HEK293 (cell line): ENCODE measurements around the gene COL5A3.
A peak's percentile ranks its signal among the peaks of the same experiment; 100 is the strongest.

ENCODE experiments used
- BCL11A ChIP-seq: fragments of 450-650 bp; formaldehyde crosslinking; IDR thresholded peaks from 2 replicates; pipeline ENCODE4 v1.5.1; 2016; ENCODE audit warnings: low read depth, missing biosample characterization, missing genetic modification characterization
- FEZF1 ChIP-seq: fragments of 450-650 bp; formaldehyde crosslinking; IDR thresholded peaks from 2 replicates; pipeline ENCODE4 v1.5.1; 2016; ENCODE audit warnings: missing biosample characterization, missing genetic modification characterization
- GLIS2 ChIP-seq: fragments of 450-650 bp; formaldehyde crosslinking; IDR thresholded peaks from 2 replicates; pipeline ENCODE4 v1.5.1; 2016; ENCODE audit warnings: missing biosample characterization, missing genetic modification characterization
- HOXD13 ChIP-seq: sonication (generic); formaldehyde crosslinking; IDR thresholded peaks from 2 replicates; pipeline ENCODE4 v1.8.0; 2022; ENCODE audit warnings: missing genetic modification reagents, borderline replicate concordance
- KLF7 ChIP-seq: fragments of 450-650 bp; formaldehyde crosslinking; IDR thresholded peaks from 2 replicates; pipeline ENCODE4 v1.5.1; 2016; ENCODE audit warnings: missing biosample characterization, missing genetic modification characterization, borderline replicate concordance
- KLF9 ChIP-seq: fragments of 450-650 bp; formaldehyde crosslinking; IDR thresholded peaks from 2 replicates; pipeline ENCODE4 v1.5.1; 2016; ENCODE audit warnings: missing biosample characterization, missing genetic modification characterization, low read depth
- MYNN ChIP-seq: fragments of 450-650 bp; formaldehyde crosslinking; IDR thresholded peaks from 2 replicates; pipeline ENCODE4 v1.5.1; 2016; ENCODE audit warnings: missing biosample characterization, missing genetic modification characterization, borderline replicate concordance
- OSR2 ChIP-seq: fragments of 450-650 bp; formaldehyde crosslinking; IDR thresholded peaks from 2 replicates; pipeline ENCODE4 v1.5.1; 2016; ENCODE audit warnings: missing biosample characterization, missing genetic modification characterization
- SALL2 ChIP-seq: fragments of 450-650 bp; formaldehyde crosslinking; IDR thresholded peaks from 2 replicates; pipeline ENCODE4 v1.5.0; 2017; ENCODE audit warnings: missing biosample characterization, mild to moderate bottlenecking, missing genetic modification characterization, borderline replicate concordance
- SETDB1 ChIP-seq: IDR thresholded peaks from one replicate; pipeline ENCODE4 v1.6.1; 2017; ENCODE audit warnings: mild to moderate bottlenecking, low read length, moderate library complexity, mixed read lengths; ENCODE audit not compliant: insufficient read length
- WT1 ChIP-seq: fragments of 450-650 bp; formaldehyde crosslinking; IDR thresholded peaks from 2 replicates; pipeline ENCODE4 v1.5.1; 2016; ENCODE audit warnings: missing biosample characterization, missing genetic modification characterization
- ZBTB1 ChIP-seq: fragments of 450-650 bp; formaldehyde crosslinking; IDR thresholded peaks from 2 replicates; pipeline ENCODE4 v1.5.1; 2016; ENCODE audit warnings: missing biosample characterization, missing genetic modification characterization
- ZNF214 ChIP-seq: fragments of 450-650 bp; formaldehyde crosslinking; IDR thresholded peaks from 2 replicates; pipeline ENCODE4 v1.5.1; 2017; ENCODE audit warnings: missing biosample characterization, mild to moderate bottlenecking, missing genetic modification characterization, borderline replicate concordance
- ZNF274 ChIP-seq, 2 experiments: fragments of 200-500 bp in 1 of 2; fragments of 450-650 bp in 1 of 2; sonication (Bioruptor generic) in 1 of 2; formaldehyde crosslinking in 1 of 2; IDR thresholded peaks; 2 replicates each; pipeline versions ENCODE4 v1.5.1 to v1.6.1; 2014 to 2016; ENCODE audit warnings: borderline replicate concordance in 1 of 2, inconsistent platforms in 1 of 2, low read length in 1 of 2, missing biosample characterization in 1 of 2, missing genetic modification characterization in 1 of 2
- ZNF292 ChIP-seq: fragments of 450-650 bp; formaldehyde crosslinking; IDR thresholded peaks from 2 replicates; pipeline ENCODE4 v1.5.1; 2016; ENCODE audit warnings: low read depth, missing biosample characterization, missing genetic modification characterization, borderline replicate concordance
- ZNF335 ChIP-seq: fragments of 450-650 bp; formaldehyde crosslinking; conservative IDR thresholded peaks from 2 replicates; pipeline ENCODE4 v1.5.1; 2016; ENCODE audit warnings: missing biosample characterization, missing genetic modification characterization
- ZNF404 ChIP-seq: fragments of 450-650 bp; formaldehyde crosslinking; IDR thresholded peaks from 2 replicates; pipeline ENCODE4 v1.5.1; 2017; ENCODE audit warnings: missing biosample characterization, missing genetic modification characterization
- ZNF549 ChIP-seq: fragments of 450-650 bp; IDR thresholded peaks from 2 replicates; pipeline ENCODE4 v1.5.1; 2018; ENCODE audit warnings: missing biosample characterization, missing genetic modification characterization, mild to moderate bottlenecking, inconsistent platforms, moderate library complexity
- ZNF596 ChIP-seq: fragments of 450-650 bp; IDR thresholded peaks from 2 replicates; pipeline ENCODE4 v1.5.0; 2018; ENCODE audit warnings: missing biosample characterization, mild to moderate bottlenecking, missing genetic modification characterization, moderate library complexity
- ZNF610 ChIP-seq: fragments of 450-650 bp; formaldehyde crosslinking; IDR thresholded peaks from 2 replicates; pipeline ENCODE4 v1.5.1; 2016; ENCODE audit warnings: missing biosample characterization, missing genetic modification characterization, borderline replicate concordance
- ZNF785 ChIP-seq: fragments of 450-650 bp; formaldehyde crosslinking; IDR thresholded peaks from 2 replicates; pipeline ENCODE4 v1.5.1; 2016; ENCODE audit warnings: missing biosample characterization, missing genetic modification characterization
- ZNF791 ChIP-seq: fragments of 450-650 bp; formaldehyde crosslinking; IDR thresholded peaks from 2 replicates; pipeline ENCODE4 v1.5.1; 2016; ENCODE audit warnings: missing biosample characterization, missing genetic modification characterization
- TF ChIP-seq, protein P1 (sequence below): fragments of 450-650 bp; formaldehyde crosslinking; IDR thresholded peaks from 2 replicates; pipeline ENCODE4 v1.5.1; 2016; ENCODE audit warnings: missing biosample characterization, missing genetic modification characterization
- TF ChIP-seq, protein P2 (sequence below): fragments of 450-650 bp; formaldehyde crosslinking; optimal IDR thresholded peaks from 2 replicates; pipeline ENCODE3; 2016; ENCODE audit warnings: missing biosample characterization, mild to moderate bottlenecking, missing genetic modification characterization
- TF ChIP-seq, protein P3 (sequence below): fragments of 450-650 bp; IDR thresholded peaks from 2 replicates; pipeline ENCODE4 v1.5.1; 2018; ENCODE audit warnings: missing biosample characterization, mild to moderate bottlenecking, missing genetic modification characterization
- TF ChIP-seq, protein P4 (sequence below): fragments of 450-650 bp; formaldehyde crosslinking; conservative IDR thresholded peaks from 2 replicates; pipeline ENCODE4 v1.5.1; 2016; ENCODE audit warnings: low read depth, missing biosample characterization, missing genetic modification characterization
- TF ChIP-seq, protein P5 (sequence below): fragments of 450-650 bp; formaldehyde crosslinking; IDR thresholded peaks from 2 replicates; pipeline ENCODE4 v1.5.1; 2017; ENCODE audit warnings: missing biosample characterization, missing genetic modification characterization

The COL5A3 gene

DNA sequence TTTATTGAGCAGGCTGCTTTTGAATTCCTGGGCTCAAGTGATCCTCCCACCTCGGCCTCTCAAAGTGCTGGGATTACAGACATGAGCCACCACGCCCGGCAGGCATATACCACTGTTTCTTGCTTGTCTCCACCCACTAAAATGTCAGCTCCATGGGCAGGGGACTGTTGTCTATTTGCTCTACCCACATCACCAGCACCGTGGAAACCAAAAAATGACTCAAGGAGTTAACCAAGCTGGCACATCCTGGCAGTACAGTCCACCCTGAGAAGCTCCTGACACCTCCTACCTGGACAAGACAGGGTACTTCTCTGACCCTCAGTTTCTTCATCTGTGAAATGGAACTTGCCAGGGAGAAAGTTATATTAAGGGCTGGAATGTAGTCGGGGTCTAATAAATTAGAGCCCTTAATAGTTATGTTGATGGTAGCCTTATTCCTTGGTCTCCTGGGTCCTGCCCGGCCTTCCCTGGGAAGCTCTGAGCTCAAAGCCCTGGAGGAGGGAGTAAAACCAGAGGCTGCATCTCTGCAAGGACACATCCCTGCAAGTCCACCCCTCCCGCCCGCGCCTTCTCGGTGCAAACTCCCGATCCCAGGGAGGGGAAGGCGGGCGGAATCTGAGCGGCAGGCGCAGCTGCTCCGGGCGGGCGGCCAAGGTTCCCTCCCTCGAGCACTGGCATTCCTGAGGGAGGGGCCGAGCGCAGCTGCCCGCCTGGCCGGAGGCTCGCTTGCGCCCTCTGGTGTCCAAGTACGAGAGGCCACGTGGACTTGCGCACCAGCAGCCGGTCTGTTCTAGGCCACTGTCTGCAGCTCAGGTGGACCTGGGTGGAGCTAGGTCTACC is 17.1 kb upstream of the COL5A3 start (continued):
- no peak for TF ChIP-seq ZNF274 (IDR thresholded peaks at IDR 0.05; ENCODE audit: low read length)
- no peak for TF ChIP-seq ZNF274 (tag by site-specific recombination; IDR thresholded peaks at IDR 0.05; ENCODE audit: borderline replicate concordance)
- no peak; the same call in 1 of the 2 replicates for TF ChIP-seq ZNF292
- TF ChIP-seq ZNF610, result peak; percentile 98
- peak; percentile 58; the same call in 1 of the 2 replicates for TF ChIP-seq BCL11A
- no peak for TF ChIP-seq SETDB1
- TF ChIP-seq MYNN (tag by site-specific recombination), result no peak
- no peak for TF ChIP-seq ZNF596 (tag by site-specific recombination)
- TF ChIP-seq ZNF549 (tag by site-specific recombination), result no peak
- TF ChIP-seq, protein P1, sequence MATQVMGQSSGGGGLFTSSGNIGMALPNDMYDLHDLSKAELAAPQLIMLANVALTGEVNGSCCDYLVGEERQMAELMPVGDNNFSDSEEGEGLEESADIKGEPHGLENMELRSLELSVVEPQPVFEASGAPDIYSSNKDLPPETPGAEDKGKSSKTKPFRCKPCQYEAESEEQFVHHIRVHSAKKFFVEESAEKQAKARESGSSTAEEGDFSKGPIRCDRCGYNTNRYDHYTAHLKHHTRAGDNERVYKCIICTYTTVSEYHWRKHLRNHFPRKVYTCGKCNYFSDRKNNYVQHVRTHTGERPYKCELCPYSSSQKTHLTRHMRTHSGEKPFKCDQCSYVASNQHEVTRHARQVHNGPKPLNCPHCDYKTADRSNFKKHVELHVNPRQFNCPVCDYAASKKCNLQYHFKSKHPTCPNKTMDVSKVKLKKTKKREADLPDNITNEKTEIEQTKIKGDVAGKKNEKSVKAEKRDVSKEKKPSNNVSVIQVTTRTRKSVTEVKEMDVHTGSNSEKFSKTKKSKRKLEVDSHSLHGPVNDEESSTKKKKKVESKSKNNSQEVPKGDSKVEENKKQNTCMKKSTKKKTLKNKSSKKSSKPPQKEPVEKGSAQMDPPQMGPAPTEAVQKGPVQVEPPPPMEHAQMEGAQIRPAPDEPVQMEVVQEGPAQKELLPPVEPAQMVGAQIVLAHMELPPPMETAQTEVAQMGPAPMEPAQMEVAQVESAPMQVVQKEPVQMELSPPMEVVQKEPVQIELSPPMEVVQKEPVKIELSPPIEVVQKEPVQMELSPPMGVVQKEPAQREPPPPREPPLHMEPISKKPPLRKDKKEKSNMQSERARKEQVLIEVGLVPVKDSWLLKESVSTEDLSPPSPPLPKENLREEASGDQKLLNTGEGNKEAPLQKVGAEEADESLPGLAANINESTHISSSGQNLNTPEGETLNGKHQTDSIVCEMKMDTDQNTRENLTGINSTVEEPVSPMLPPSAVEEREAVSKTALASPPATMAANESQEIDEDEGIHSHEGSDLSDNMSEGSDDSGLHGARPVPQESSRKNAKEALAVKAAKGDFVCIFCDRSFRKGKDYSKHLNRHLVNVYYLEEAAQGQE (tag by site-specific recombination), result no peak
- TF ChIP-seq ZNF335 (tag by site-specific recombination), result no peak
- TF ChIP-seq ZNF404, result no peak
- 0 out of 2 replicates have a peak, but pooled peaks have one; percentile 73 for TF ChIP-seq KLF7 (tag by site-specific recombination)
- no peak for TF ChIP-seq HOXD13 (CRISPR knock-in tag)
- no peak for TF ChIP-seq ZNF214
- TF ChIP-seq, protein P2, sequence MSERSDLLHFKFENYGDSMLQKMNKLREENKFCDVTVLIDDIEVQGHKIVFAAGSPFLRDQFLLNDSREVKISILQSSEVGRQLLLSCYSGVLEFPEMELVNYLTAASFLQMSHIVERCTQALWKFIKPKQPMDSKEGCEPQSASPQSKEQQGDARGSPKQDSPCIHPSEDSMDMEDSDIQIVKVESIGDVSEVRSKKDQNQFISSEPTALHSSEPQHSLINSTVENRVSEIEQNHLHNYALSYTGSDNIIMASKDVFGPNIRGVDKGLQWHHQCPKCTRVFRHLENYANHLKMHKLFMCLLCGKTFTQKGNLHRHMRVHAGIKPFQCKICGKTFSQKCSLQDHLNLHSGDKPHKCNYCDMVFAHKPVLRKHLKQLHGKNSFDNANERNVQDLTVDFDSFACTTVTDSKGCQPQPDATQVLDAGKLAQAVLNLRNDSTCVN (tag by site-specific recombination), result peak; percentile 46
- TF ChIP-seq, protein P3, sequence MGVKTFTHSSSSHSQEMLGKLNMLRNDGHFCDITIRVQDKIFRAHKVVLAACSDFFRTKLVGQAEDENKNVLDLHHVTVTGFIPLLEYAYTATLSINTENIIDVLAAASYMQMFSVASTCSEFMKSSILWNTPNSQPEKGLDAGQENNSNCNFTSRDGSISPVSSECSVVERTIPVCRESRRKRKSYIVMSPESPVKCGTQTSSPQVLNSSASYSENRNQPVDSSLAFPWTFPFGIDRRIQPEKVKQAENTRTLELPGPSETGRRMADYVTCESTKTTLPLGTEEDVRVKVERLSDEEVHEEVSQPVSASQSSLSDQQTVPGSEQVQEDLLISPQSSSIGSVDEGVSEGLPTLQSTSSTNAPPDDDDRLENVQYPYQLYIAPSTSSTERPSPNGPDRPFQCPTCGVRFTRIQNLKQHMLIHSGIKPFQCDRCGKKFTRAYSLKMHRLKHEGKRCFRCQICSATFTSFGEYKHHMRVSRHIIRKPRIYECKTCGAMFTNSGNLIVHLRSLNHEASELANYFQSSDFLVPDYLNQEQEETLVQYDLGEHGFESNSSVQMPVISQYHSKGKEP (tag by site-specific recombination), result peak; percentile 93
- TF ChIP-seq SALL2 (tag by site-specific recombination), result no peak
- TF ChIP-seq OSR2 (tag by site-specific recombination), result peak; percentile 47
- peak; percentile 84 for TF ChIP-seq WT1 (tag by site-specific recombination)
- TF ChIP-seq, protein P4, sequence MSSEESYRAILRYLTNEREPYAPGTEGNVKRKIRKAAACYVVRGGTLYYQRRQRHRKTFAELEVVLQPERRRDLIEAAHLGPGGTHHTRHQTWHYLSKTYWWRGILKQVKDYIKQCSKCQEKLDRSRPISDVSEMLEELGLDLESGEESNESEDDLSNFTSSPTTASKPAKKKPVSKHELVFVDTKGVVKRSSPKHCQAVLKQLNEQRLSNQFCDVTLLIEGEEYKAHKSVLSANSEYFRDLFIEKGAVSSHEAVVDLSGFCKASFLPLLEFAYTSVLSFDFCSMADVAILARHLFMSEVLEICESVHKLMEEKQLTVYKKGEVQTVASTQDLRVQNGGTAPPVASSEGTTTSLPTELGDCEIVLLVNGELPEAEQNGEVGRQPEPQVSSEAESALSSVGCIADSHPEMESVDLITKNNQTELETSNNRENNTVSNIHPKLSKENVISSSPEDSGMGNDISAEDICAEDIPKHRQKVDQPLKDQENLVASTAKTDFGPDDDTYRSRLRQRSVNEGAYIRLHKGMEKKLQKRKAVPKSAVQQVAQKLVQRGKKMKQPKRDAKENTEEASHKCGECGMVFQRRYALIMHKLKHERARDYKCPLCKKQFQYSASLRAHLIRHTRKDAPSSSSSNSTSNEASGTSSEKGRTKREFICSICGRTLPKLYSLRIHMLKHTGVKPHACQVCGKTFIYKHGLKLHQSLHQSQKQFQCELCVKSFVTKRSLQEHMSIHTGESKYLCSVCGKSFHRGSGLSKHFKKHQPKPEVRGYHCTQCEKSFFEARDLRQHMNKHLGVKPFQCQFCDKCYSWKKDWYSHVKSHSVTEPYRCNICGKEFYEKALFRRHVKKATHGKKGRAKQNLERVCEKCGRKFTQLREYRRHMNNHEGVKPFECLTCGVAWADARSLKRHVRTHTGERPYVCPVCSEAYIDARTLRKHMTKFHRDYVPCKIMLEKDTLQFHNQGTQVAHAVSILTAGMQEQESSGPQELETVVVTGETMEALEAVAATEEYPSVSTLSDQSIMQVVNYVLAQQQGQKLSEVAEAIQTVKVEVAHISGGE (tag by site-specific recombination), result no peak
- TF ChIP-seq, protein P5, sequence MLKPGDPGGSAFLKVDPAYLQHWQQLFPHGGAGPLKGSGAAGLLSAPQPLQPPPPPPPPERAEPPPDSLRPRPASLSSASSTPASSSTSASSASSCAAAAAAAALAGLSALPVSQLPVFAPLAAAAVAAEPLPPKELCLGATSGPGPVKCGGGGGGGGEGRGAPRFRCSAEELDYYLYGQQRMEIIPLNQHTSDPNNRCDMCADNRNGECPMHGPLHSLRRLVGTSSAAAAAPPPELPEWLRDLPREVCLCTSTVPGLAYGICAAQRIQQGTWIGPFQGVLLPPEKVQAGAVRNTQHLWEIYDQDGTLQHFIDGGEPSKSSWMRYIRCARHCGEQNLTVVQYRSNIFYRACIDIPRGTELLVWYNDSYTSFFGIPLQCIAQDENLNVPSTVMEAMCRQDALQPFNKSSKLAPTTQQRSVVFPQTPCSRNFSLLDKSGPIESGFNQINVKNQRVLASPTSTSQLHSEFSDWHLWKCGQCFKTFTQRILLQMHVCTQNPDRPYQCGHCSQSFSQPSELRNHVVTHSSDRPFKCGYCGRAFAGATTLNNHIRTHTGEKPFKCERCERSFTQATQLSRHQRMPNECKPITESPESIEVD (tag by site-specific recombination), result no peak
- TF ChIP-seq ZNF791 (tag by site-specific recombination), result no peak
- TF ChIP-seq KLF9 (tag by site-specific recombination), result peak; percentile 72
- no peak for TF ChIP-seq ZBTB1 (tag by site-specific recombination)
- peak; percentile 37; the same call in 1 of the 2 replicates for TF ChIP-seq GLIS2 (tag by site-specific recombination)
- TF ChIP-seq FEZF1 (tag by site-specific recombination), result no peak; the same call in 1 of the 2 replicates
- 0 out of 2 replicates have a peak, but pooled peaks have one; percentile 20 for TF ChIP-seq ZNF785 (tag by site-specific recombination)
